HTERT RPE-1 (cell line): Measurements from ENCODE around the gene KIAA1217.
"Not testable (repeated sequence)": the region's sequence is repeated elsewhere in the genome, so short reads cannot be mapped to it uniquely, and the experiment has no call there.

Experiments
- in situ Hi-C: fragments of 300-500 bp; cut with MboI; formaldehyde crosslinking; loops from 4 replicates; pipeline ENCODE4 v1.14.3; 2020; ENCODE audit warnings: low sequenced_read_pairs

The KIAA1217 gene

DNA sequence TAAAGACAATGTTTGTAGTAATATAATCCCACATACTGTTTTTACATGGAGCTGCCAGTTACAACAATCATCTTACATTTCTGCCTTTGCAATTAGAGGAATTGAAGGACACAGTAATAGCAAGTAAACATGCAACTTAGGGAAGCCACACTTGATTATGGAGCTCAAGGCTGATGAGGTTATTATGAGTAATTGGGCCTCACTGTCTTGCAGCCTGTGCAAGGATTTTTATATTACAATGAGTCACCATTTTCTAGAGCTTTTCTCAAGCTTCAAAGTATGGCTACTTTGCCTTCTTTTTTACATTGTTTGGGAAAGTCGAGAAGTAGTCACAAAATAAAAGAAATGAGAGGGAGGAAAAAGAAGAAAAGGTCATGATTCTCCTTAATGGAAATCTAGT, 226.4 kb downstream of the KIAA1217 start:
- in situ Hi-C loops, result no loop called here

DNA sequence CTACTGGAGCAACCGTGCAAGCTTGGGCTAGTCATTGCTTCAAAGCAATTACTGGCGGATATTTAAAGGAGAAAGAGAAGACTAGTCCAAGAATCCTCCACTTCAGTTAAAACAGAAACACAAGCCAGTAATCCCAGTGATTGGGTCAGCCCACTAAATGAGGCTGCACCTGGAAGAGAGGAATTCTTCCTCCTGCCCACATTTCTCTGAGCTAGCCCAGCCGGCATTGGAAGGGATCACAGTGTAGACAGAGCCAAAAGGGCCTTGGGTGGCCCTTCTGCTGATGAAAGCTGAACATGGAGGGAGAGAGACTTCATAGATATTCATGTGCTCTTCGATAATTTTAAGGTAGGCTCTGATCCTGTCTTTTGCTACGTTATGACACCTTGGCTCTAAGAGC, 228.4 kb downstream of the KIAA1217 start:
- in situ Hi-C loops, result no loop called here

DNA sequence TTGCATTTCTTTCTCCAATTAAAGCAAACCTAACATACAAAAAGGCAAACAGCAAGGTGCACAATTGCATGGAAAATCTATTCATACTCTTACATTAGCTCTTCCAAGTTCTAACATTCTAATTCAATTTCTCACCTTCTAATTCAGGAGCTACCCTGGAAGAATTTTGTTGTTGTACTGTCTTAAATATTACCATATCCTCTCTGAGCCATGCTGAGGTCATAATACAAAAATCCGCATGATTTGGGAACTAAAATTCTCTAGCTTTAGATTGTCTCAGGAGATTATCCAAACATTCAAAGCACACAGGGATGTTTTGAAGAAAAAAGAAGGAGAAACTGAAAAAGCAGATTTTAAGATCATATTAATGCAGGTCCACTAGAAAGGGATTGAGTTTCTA, 229.9 kb downstream of the KIAA1217 start:
- in situ Hi-C loops, result no loop called here

- in situ Hi-C loops, result no loop called here
These were observed 231.0 kb downstream of the KIAA1217 start for GRCh38 chr10:24439935-24440334.

DNA sequence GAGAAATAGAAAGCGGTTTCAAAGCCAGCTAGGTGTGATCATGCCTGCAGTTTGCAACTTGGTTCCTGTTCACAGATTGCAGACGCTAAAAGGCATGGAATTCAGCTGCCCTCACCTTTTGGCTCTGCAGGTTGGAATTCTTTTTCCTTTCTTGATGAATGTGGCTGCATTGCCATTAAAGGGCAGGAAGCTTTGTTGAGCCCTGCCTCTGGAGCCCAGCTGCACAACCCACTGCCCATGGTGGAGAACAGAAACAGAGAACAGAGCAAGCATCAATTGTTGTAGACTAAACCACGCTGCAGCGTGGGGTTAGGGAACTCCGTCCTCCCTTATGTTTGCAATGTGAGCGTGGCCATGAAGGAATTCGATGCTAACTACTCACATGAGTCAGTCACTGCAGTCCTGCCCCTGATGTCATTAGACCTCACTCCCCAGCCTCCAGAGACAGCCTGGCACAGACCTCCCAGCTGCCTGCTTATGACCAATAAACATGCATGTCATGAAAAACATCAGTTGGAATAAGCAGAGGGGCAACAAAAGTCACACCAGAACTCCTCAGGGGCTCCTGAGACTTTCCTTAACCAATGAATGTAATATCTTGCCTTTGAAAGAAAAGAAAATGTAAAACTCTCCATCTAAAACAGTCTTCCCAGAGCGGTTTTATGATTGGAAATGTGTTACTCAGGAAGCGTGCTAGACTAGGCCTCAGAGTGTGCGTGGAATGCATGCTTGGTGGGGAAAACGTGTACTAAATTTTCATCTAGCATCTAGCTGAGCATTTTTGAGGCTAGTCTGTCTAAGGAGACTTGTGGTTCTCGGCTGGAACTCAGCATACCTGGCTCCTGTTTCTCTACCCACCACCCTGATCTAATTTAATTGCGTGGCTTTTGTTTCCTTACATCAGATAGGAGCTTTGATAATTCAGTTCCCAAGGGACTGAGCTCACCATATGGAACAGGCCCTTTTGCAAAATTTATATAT, 232.2 kb downstream of the KIAA1217 start:
- in situ Hi-C loops, result no loop called here

- in situ Hi-C loops, result no loop called here
These were observed 233.3 kb downstream of the KIAA1217 start for GRCh38 chr10:24442234-24442633.

DNA sequence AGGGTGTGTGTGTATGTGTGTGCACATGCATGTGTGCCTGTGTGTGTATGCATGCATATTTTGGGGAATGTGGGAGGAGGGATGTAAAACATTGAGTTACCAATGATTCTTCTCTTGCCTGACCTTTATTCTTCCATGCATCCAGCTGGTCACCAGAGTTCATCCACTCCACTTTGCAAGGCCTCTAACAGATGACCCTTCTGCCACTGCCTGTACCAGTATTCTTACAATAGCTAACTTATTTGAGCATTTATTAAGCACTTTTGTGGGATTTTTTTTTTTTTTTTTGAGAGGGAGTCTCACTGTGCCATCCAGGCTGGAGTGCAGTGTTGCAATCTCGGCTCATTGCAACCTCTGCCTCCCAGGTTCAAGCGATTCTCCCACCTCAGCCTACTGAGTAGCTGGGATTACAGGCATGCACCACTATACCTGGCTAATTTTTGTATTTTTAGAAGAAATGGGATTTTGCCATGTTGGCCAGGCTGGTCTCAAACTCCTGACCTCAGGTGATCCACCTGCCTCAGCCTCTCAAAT, 233.8 kb downstream of the KIAA1217 start:
- in situ Hi-C loops, result not testable (repeated sequence)

DNA sequence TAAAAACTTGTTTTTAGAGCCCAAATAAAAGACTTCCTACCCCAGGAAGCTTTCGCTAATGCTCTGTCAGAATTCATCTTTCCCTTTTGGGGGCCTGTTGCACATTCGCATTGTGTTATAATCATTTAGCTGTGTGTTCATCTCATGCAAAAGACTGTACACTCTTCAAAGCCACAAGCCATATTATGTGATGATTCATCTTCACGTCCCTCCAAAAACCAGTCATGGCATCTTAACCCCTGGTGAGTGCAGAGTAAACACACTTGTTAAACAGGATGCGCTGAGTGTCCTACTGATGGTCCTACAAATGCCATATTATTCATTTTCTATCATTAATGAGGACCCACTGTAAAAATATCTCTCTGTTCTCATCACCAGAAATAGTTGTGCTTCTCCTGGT, 235.4 kb downstream of the KIAA1217 start:
- in situ Hi-C loops, result no loop called here

DNA sequence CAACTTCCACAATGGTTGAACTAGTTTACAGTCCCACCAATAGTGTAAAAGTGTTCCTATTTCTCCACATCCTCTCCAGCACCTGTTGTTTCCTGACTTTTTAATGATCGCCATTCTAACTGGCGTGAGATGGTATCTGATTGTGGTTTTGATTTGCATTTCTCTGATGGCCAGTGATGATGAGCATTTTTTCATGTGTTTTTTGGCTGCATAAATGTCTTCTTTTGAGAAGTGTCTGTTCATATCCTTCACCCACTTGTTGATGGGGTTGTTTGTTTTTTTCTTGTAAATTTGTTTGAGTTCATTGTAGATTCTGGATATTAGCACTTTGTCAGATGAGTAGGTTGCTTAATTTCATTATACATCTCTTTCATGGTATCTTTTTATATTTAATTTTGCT, 237.0 kb downstream of the KIAA1217 start:
- in situ Hi-C loops, result not testable (repeated sequence)

DNA sequence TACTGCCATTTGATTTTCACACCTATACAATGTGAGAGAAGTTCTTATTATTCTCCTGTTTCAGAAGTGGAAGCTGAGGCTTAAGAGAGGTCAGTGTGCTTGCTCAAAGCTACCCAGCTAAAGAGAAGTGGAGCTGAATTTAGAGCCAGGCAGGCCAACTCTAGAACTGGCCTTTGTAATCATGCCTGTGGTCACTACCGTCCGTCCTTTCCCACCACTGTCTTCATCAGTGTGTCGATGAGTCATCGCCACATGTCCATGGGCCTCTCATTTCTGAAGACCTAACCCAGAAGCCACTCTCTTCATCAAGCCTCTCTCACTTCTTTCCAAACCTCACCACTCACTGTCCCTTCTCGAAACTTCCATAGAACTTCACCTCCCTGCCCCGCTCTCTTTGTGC, 237.8 kb downstream of the KIAA1217 start:
- in situ Hi-C loops, result no loop called here

DNA sequence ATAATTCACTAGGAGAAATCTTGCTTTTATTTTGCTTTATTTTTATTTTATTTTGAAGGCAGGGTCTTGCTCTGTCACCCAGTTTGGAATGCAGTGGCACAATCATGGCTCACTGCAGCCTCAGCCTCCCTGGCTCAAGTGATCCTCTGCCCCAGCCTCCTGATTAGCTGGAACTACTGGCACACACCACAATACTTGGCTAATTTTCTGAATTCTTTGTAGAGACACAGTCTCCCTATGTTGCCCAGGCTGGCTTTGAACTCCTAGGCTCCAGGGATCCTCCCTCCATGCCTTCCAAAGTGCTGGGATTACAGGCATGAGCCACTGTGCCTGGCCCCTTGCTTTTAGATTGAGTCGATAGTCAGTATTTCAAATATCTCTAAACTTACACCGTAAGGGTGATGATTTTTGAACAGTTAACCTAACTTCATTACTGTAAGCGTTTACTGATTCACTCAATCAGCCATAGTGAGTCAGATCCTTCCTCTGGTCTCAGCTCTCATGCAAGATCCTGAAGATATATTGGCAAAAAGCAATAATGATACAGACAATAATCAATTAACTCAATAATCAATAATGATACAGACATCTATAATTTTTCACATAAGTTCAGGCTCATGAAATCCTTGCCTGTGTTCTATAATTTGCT, 239.5 kb downstream of the KIAA1217 start:
- in situ Hi-C loops, result no loop called here

GRCh38 chr10:24449321-24449740, 240.4 kb downstream of the KIAA1217 start:
- in situ Hi-C loops, result no loop called here

DNA sequence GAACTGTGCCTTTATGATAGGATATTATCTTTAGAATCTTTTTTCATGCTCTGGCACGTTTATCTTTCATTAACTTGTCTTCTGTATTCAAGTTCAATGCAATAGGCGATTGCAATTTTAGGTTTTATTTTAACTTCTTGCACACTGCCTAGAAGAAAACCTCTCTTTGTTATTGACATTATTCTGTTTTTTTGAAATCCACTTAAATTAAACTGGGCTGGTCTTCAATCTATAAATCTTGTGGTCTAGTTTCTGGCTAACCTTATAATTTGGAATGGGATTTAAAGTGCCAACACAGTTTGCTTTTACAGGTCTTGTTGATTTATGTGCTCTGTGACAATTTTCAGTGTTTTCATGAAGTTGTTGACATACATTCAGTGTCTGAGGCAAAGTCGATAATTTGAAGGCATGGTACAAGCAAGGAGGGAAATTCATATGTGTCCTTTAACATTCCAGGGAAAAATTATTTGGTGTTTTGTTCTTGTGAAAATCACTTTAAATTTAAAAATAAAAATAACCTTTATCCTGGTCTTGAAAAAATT, 240.9 kb downstream of the KIAA1217 start:
- in situ Hi-C loops, result no loop called here

GRCh38 chr10:24451325-24451820, 242.4 kb downstream of the KIAA1217 start:
- in situ Hi-C loops, result no loop called here

DNA sequence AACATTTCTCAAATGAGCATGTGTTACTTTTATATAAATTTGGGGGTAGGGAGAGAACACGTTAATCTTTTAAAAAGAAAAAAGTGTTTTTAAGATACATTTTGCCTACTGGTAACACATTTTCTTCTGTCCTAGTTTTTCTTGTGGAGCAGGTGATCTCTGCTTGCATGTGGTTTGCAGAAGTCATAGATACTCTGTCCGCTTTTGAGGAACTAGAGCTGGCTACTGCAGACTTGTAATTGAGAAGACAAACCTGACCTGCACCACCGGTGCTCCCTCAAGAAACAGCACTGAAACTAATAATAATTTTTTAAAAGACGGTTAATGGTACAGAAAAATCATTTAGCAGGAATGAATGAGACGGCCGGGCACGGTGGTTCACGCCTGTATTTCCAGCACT, 243.1 kb downstream of the KIAA1217 start:
- in situ Hi-C loops, result no loop called here

- in situ Hi-C loops, result no loop called here
These were observed 244.5 kb downstream of the KIAA1217 start for GRCh38 chr10:24453404-24453830.

- in situ Hi-C loops, result no loop called here
These were observed 245.0 kb downstream of the KIAA1217 start for GRCh38 chr10:24453973-24454372.

DNA sequence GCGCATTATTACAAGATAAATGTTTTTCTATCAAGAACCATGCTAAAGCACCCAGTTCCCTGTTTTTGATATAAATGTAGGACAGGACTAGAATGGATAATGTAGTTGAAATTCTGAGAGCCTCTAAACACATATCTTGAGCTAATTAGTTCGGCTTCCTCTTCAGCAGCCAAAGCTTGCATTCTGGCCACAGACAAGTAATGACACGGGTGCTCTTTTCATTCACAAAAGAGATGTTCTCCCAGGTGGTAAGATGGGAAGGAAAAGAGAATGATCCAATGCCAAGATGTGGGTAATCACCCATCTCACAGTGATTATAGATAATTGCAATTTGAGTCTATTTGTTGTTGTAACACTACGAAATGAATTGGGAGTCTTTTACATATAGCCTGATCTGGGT, 246.5 kb downstream of the KIAA1217 start:
- in situ Hi-C loops, result no loop called here

GRCh38 chr10:24456322-24456721, 247.4 kb downstream of the KIAA1217 start:
- in situ Hi-C loops, result no loop called here

DNA sequence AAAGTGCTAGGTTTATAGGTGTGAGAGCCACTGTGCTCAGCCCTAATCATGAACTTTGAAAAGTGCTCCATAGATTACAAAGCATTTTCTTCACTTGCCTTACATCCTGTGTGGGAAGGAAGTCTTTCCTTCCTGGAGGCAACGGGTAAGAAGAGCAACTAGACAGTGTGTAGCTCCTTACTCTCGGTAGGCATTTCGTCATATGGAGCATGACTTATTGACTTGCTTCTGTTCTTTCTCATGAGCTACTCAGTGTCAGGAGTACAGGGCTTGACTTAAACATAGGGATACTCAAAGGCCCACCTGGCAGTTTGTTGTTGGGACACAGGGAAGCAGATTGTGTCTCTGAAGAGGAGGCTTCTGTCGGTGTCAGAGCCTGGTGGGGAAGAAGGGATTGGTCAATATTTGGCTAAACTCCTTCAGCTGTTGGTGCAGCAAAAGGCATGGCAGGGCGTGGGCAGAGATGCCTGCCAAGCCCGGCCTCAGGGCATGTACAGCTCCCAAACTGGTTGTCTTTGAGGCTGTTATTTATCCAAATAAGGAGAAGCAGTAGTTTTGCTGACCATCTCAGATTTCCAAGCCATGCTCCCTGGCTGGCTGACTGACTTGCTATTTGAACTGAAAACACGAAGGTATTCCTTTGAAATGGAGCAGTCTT, 248.9 kb downstream of the KIAA1217 start:
- in situ Hi-C loops, result no loop called here

DNA sequence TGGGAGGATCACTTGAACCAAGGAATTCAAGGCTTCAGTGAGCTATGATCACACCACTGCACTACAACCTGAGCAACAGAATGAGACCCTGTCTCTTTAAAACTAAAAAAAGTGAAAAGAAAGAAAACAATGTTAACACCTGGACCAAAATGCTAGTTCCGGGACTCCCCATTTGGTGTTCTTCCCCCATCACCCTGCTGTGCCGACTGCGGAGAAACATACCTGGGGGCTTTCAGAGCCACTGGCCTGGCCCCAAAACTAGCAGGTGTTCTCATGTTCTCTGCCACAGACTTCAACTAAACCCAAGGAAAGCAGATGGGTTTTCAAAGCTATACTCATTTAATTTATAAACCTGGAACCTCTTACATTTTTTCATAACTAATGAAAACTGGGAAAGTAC, 250.9 kb downstream of the KIAA1217 start:
- in situ Hi-C loops, result no loop called here
